ENCODE data around the gene AMFR. TPM values are rescaled to one million over a fixed set of nuclear protein-coding genes. Genes with fewer than 3 reads are reported as not detected.
A peak's percentile ranks its signal among the peaks of the same experiment; 100 is the strongest.

AMFR gene
- total RNA-seq = 10 to 100 TPM; 46.5 to 86.2 TPM

DNA sequence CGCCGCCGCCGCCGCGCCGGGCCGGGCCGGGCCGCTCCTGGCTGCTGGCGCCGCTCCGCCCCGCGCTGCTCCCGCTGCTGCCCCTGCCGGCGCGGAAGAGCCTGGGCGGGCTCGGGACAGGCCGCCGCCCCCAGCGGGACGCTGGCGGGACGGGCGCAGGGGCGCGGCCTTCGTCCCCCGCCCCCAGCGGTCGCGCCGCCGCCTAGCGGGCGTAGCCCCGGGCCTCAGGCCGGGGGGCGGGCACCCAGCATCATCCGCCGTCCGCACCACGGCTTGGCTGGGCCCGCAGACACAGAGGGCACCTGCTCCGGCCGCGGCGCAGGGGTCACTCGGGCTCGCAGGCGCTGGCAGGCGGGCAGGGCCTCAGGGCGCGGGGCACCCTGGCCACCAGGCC lies at the start of gene AMFR:
Gene AMFR (minus strand): TSS at position 107 of the 394 bp plus-strand sequence. CDS start 218 bp downstream, outside the sequence.
- DNase-seq (ENCODE audit: low spot score) = peak; percentile 85
- no peaks in the 10 kb centered on the region for H3K27me3 Mint-ChIP-seq
- H3K4me3 Mint-ChIP-seq = peak within 1 kb of the TSS; percentile 95
- no peaks in the 10 kb centered on the region for H3K9me3 Mint-ChIP-seq
- peaks cover 3% of the 10 kb centered on the region for H3K36me3 Mint-ChIP-seq
- ATAC-seq = peak; percentile 98 to 99
- H3K4me1 Mint-ChIP-seq (ENCODE audit: low read depth in 2 of 2) = peaks cover 31 to 45% of the 10 kb centered on the region in 2 donors
- peak within 1 kb of the TSS; percentile 60 to 93 for H3K27ac Mint-ChIP-seq

DNA sequence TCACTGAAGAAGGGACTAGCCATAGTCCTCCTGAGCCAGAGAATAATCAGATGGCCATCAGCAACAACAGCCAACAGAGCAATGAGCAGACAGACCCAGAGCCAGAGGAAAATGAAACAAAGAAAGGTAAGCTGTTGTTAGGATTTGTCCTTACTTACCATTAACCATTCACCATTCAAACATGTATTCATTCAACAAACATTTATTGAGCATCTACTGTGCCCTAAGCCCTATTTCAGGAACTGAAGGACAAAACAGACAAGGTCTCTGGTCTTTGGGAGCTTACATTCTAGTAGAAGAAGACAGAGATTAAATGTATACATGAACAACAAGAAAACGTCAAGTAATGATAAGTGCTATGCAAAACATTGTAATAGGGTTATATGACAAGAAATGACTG lies 45.3 kb upstream of the AMFR start:
- no peak for ATAC-seq
- no peaks in the 10 kb centered on the region for H3K27me3 Mint-ChIP-seq
- no peaks in the 10 kb centered on the region for H3K9me3 Mint-ChIP-seq
- H3K4me3 Mint-ChIP-seq = no peak overlapping the region
- no peaks in the 10 kb centered on the region for H3K4me1 Mint-ChIP-seq (ENCODE audit: low read depth in 2 of 2)
- peaks cover 41% of the 10 kb centered on the region for H3K36me3 Mint-ChIP-seq
- H3K27ac Mint-ChIP-seq = no peak overlapping the region
- DNase-seq (ENCODE audit: low spot score) = no peak

DNA sequence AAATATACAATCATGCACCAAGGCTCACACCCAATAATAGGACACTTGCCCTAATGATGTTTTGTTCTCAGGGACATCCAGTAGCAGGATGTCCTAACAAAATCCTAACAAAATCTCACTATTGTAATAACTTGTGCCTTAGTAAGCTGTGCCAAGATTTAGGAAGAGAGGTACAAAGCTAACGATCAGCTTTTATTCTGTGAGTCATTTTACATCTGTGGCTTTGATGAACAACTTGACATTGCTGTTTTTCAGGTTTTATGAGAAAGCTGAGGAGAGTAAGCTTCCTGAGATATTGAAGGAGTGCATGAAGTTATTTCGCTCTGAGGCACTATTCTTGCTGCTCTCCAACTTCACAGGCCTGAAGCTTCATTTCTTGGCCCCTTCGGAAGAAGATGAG lies 44.9 kb upstream of the AMFR start:
- no peaks in the 10 kb centered on the region for H3K9me3 Mint-ChIP-seq
- H3K4me1 Mint-ChIP-seq (ENCODE audit: low read depth in 2 of 2) = no peaks in the 10 kb centered on the region
- DNase-seq (ENCODE audit: low spot score) (no peak), ATAC-seq (no peak)
- H3K27ac Mint-ChIP-seq = no peak overlapping the region
- peaks cover 40% of the 10 kb centered on the region for H3K36me3 Mint-ChIP-seq
- H3K27me3 Mint-ChIP-seq = no peaks in the 10 kb centered on the region
- H3K4me3 Mint-ChIP-seq = no peak overlapping the region

DNA sequence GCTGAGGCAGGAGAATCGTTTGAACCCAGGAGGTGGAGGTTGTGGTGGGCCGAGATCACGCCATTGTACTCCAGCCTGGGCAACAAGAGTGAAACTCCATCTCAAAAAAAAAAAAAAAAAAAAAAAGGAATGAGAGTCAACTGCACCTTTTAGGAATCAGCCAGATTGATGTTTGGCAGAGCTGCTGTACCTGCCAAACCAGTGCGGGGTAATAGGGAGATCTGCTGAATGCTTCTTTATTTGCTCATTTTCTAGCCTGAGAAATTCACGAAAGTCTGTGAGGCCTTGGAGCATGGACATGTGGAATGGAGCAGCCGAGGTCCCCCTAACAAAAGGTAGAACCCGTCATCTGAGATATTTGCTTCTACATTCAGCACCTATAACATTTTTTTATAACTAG lies 44.4 kb upstream of the AMFR start:
- no peaks in the 10 kb centered on the region for H3K9me3 Mint-ChIP-seq
- no peak for DNase-seq (ENCODE audit: low spot score)

DNA sequence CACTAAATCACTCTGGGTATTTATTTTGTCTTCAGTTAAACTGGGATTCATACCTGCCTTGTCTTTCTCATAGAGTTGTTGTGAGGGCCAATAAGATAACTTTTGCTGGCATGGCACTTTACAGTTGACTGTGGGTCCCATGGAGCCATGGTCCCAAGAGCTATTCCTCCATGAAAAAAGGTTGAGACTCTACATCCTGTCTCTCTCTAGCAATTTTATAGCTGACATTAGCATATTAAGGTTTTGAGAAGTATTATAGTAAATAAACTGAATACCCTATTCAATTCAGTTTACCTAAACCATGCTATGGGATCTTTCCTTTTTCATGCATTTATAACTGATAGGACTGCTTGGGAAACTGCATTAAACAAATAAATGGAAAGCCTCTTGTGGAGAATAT lies 43.5 kb upstream of the AMFR start:
- no peaks in the 10 kb centered on the region for H3K4me1 Mint-ChIP-seq (ENCODE audit: low read depth in 2 of 2)
- H3K27me3 Mint-ChIP-seq = no peaks in the 10 kb centered on the region
- H3K27ac Mint-ChIP-seq = no peak overlapping the region
- H3K9me3 Mint-ChIP-seq = no peaks in the 10 kb centered on the region
- DNase-seq (ENCODE audit: low spot score) = no peak
- H3K36me3 Mint-ChIP-seq = peaks cover 43% of the 10 kb centered on the region
- ATAC-seq = no peak
- no peak overlapping the region for H3K4me3 Mint-ChIP-seq

More for the DNA sequence above, 44.4 kb upstream of the AMFR start:
- H3K4me1 Mint-ChIP-seq (ENCODE audit: low read depth in 2 of 2) = no peaks in the 10 kb centered on the region
- H3K36me3 Mint-ChIP-seq = peaks cover 38% of the 10 kb centered on the region
- no peak overlapping the region for H3K4me3 Mint-ChIP-seq
- no peak for ATAC-seq
- H3K27me3 Mint-ChIP-seq = no peaks in the 10 kb centered on the region
- H3K27ac Mint-ChIP-seq = no peak overlapping the region

DNA sequence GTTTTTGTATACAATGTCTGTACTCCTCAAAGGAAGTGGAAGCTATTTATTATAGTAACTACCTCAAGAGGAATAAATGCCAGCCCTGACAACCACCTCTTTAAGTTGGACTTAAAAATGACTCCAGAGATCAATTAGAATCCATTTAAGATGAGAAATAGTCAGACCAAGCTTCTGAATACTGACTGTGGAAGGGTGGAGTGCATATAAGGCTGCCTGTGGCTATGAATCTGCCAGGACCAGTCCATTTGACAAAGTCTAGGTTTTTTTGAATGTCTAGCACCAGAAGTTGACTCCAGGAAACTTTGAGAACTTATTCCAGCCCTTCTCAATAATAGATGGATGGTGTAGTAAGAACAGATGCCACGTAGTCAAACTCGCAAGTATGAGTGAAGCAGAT lies 41.0 kb upstream of the AMFR start:
- no peak for ATAC-seq
- Mint-ChIP-seq H3K27ac (no peak overlapping the region), H3K9me3 (no peaks in the 10 kb centered on the region)

DNA sequence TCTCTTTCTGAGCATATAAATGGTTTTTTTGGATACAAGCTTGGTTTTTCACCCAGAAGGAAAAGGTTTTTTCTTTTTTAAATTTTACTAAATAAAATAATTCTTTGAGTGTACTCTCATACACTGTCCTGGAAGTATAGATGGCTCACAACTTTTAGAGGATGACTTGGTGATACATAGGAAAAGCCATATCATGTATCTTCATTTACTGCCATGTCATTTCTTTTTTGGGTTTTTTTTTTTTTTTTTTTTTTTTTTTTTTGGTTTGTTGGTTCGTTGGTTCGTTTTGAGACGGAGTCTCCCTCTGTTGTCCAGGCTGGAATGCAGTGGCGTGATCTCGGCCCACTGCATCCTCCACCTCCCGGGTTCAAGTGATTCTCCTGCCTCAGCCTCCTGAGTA lies 37.8 kb upstream of the AMFR start:
- Mint-ChIP-seq H3K4me1 (ENCODE audit: low read depth in 2 of 2) (peaks cover 3 to 4% of the 10 kb centered on the region in 2 donors), H3K4me3 (no peak overlapping the region), H3K9me3 (no peaks in the 10 kb centered on the region), H3K27ac (no peak overlapping the region), H3K27me3 (no peaks in the 10 kb centered on the region), H3K36me3 (peaks cover 32% of the 10 kb centered on the region)
- ATAC-seq (no peak), DNase-seq (ENCODE audit: low spot score) (no peak)

More for the DNA sequence above, 41.0 kb upstream of the AMFR start:
- H3K27me3 Mint-ChIP-seq = no peaks in the 10 kb centered on the region
- peaks cover 0 to 3% of the 10 kb centered on the region in 2 donors for H3K4me1 Mint-ChIP-seq (ENCODE audit: low read depth in 2 of 2)
- H3K4me3 Mint-ChIP-seq = no peak overlapping the region
- peaks cover 46% of the 10 kb centered on the region for H3K36me3 Mint-ChIP-seq
- DNase-seq (ENCODE audit: low spot score) = no peak

DNA sequence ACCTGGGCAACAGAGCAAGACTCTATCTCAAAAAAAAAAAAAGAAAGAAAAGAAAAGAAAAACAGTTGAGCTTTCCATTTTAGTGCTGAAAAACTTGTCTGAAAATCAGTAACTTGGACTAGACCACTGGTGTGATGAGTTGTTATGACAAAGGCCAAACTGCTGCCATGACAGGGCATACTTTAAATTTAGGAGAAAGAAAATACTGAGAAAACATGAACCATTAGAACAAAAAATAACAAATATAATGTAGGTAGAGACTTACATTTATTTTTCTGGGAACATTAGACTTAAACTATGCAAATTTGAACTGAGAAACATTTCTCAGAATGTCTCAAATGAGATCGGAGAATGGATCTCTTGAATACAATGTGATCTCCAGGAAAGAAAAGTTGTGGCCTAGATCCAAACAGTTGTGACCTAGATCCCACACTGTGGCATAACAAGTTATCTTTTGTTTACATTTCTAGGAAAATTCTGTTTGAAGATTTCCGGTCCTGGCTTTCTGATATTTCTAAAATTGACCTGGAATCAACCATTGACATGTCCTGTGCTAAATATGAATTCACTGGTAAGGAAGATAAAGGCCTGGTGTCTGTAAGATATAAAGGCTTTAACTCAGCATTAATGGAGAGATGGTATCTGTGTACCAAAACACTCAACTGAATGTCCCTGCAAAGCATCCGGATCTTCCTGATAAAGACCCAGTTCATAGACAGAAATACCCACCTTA lies 36.9 kb upstream of the AMFR start:
- H3K36me3 Mint-ChIP-seq = peaks cover 36% of the 10 kb centered on the region
- no peaks in the 10 kb centered on the region for H3K9me3 Mint-ChIP-seq
- no peak overlapping the region for H3K4me3 Mint-ChIP-seq
- H3K27ac Mint-ChIP-seq = no peak overlapping the region
- H3K27me3 Mint-ChIP-seq = no peaks in the 10 kb centered on the region
- ATAC-seq = no peak
- DNase-seq (ENCODE audit: low spot score) = no peak
- peaks cover 3 to 4% of the 10 kb centered on the region in 2 donors for H3K4me1 Mint-ChIP-seq (ENCODE audit: low read depth in 2 of 2)

DNA sequence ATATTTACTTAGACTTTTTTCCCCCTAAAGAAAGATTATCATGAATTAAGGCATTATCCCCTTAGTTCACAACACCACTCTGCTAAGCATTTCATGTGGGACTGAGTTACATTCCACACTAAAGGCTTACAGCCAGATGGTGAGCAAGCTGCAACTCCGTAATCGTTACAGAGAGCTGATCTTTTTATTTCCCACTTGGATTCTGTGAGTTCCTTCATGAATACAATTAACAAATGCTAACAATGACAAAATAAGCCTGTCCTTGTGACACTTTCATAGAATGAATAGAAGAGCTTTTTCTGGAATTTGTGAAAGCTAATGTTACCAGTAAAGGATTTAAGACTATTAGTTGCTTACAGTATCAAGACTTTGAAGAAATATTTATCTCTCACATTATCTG lies 34.8 kb upstream of the AMFR start:
- Mint-ChIP-seq H3K27me3 (no peaks in the 10 kb centered on the region), H3K9me3 (no peaks in the 10 kb centered on the region), H3K27ac (no peak overlapping the region), H3K36me3 (peaks cover 39% of the 10 kb centered on the region), H3K4me3 (no peak overlapping the region), H3K4me1 (ENCODE audit: low read depth in 2 of 2) (peaks cover 4 to 10% of the 10 kb centered on the region in 2 donors)
- no peak for DNase-seq (ENCODE audit: low spot score)
- no peak for ATAC-seq

DNA sequence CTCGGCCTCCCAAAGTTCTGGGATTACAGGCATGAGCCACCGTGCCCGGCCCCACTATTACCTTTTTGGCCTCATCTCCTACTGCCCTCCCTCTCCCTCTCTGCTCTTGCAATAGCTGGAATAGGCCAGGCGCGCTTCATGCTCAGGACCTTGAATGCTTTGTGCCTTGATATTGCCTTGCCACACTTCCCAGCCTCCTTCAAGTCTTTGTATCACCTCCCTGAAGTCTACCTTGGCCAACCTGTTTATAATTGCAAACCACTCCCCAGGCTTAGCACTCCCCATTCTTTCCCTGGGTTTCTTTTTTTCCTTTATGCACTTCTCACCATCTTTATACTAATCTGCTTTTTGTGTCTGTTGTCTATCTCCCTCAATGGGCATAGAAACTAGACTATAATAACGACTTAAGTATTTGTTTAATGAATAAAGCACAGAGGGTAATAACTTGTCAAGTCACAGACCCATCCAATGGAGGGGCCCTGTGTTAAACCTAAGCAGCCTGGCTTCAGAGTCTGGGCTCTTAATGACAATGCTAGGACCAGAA lies 32.7 kb upstream of the AMFR start:
- Mint-ChIP-seq H3K27ac (no peak overlapping the region), H3K36me3 (peaks cover 42% of the 10 kb centered on the region), H3K27me3 (no peaks in the 10 kb centered on the region), H3K4me3 (no peak overlapping the region), H3K9me3 (no peaks in the 10 kb centered on the region), H3K4me1 (ENCODE audit: low read depth in 2 of 2) (peaks cover 10 to 13% of the 10 kb centered on the region in 2 donors)
- ATAC-seq (no peak), DNase-seq (ENCODE audit: low spot score) (no peak)

DNA sequence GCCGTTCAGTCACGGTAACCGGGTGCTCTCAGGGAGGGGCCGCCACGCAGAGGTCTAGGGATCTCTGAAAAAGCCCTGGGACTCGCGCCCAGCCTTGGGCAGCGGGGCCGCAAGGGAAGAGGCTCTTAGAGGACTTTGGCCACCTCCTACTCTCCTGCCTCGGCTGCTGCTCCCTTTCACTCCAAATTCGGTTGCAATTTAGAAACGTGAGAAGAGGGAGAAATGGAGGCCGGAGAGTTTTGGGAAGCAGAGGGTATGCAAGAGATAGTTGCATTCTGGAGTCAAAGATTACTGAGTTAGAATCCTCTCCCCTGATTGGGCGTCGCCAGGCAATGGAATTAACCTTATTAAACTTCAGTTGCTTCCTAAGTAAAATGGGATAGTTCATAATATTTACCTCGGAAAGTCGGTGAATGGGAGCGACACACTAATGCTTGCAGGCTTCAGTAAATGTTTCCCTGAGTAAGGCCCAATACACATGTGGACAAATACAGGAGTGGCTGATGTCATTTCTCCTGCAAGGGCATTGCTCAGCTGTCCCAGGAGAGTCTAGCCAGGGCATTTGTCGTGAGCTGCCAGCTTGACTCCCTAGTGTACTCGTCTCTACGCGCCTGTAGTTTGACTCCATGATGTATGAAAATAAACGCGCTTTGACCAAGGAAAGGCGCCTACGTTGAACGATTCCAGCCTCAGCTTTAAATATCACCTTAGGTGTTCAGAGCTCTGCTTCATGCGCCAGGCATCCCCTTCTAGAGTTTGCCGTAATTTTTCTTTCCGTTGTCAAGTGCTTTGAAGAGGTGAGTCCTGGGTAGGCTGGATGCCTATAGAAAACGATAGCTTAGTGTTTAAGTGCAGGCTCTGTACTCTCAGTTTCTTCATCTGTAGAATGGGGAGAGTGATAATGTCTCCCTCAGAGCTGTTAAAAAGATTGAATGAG lies 26.7 kb upstream of the AMFR start:
- H3K4me3 Mint-ChIP-seq = peak overlapping the region; percentile 92
- no peaks in the 10 kb centered on the region for H3K27me3 Mint-ChIP-seq
- H3K9me3 Mint-ChIP-seq = no peaks in the 10 kb centered on the region
- H3K27ac Mint-ChIP-seq = peak overlapping the region; percentile 86 to 96
- H3K4me1 Mint-ChIP-seq (ENCODE audit: low read depth in 2 of 2) = peaks cover 36 to 58% of the 10 kb centered on the region in 2 donors
- ATAC-seq (peak; percentile 51 to 57), DNase-seq (ENCODE audit: low spot score) (no peak)
- peaks cover 38% of the 10 kb centered on the region for H3K36me3 Mint-ChIP-seq

DNA sequence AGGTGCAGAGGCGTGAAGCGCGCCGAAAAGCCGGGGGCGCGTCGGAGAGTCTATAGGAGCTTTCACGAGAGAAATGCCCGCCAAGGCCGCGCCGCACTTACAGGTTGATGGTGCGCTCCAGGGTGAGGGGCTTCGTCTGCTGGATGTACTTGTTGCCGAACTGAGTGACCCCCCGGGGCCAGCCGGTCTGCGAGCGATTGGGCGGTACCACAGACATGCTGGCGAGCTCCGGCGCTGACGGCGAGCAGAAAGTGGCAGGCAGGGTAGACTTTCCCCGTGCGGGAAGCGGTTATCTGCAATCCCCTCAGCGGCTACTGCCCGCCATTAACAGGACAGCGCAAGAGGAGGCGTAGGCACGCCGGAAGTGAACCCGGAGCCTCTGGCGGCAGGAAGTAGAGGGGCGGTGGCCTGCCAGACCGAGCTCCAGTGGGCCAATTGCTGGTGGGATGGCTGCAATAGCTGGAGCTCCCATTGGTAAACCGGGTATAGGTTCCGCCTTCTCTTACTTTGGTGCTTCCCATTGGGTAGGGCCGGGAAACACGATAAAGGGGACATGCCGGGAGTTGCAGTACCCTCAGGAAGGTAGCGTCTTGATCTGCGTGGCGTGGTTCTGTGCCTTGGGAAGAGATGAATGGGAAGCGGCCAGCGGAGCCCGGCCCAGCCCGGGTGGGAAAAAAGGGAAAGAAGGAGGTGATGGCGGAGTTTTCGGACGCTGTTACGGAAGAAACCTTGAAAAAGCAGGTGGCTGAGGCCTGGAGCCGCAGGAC lies 25.8 kb upstream of the AMFR start, which contains the start of the genes NUDT21 and OGFOD1:
Gene NUDT21 (minus strand): TSS at position 347 of the 767 bp plus-strand sequence. CDS start 130 bp downstream, at position 217.
Gene OGFOD1 (plus strand): TSS at position 569 of the 767 bp plus-strand sequence. CDS start 59 bp downstream, at position 628.
- peak; percentile 99 to 100 for ATAC-seq
- peak; percentile 96 for DNase-seq (ENCODE audit: low spot score)
- no peaks in the 10 kb centered on the region for H3K27me3 Mint-ChIP-seq
- peak within 1 kb of the TSS; percentile 92 for H3K4me3 Mint-ChIP-seq
- H3K9me3 Mint-ChIP-seq = no peaks in the 10 kb centered on the region
- peak within 1 kb of the TSS; percentile 86 to 96 for H3K27ac Mint-ChIP-seq
- peaks cover 33% of the 10 kb centered on the region for H3K36me3 Mint-ChIP-seq
- H3K4me1 Mint-ChIP-seq (ENCODE audit: low read depth in 2 of 2) = peaks cover 34 to 59% of the 10 kb centered on the region in 2 donors
